CD14-positive monocyte (primary cell): ENCODE measurements around the gene WARS2. TPM values are rescaled to one million over a fixed set of nuclear protein-coding genes. Genes with fewer than 3 reads are reported as not detected.

ENCODE experiments used
- DNase-seq, 3 donors: peaks; one replicate each; pipeline ENCODE4 v3.0.0-alpha.2; 2011 to 2022
- H2AFZ ChIP-seq: 2 replicates; pipeline ENCODE4 v1.6.0; 2012; ENCODE audit warnings: mild to moderate bottlenecking, low read depth, low read length, inconsistent platforms; ENCODE audit not compliant: insufficient read depth, poor library complexity, severe bottlenecking
- H3K27ac ChIP-seq, 2 donors: 1 replicate in 1 of 2; 2 replicates in 1 of 2; pipeline ENCODE4 v1.5.1; 2012 to 2013; ENCODE audit warnings: low read length in 2 of 2, control low read depth in 1 of 2, inconsistent platforms in 1 of 2, low read depth in 1 of 2, mild to moderate bottlenecking in 1 of 2
- H3K27me3 ChIP-seq, 2 donors: one replicate each; pipeline versions ENCODE4 v1.6.0 to v1.6.1; 2011 to 2013; ENCODE audit warnings: low read length in 2 of 2; ENCODE audit not compliant: control insufficient read depth in 2 of 2, insufficient read depth in 2 of 2
- H3K36me3 ChIP-seq, 2 donors: replicated peaks in 1 of 2; 1 replicate in 1 of 2; 2 replicates in 1 of 2; pipeline versions ENCODE4 v1.5.1 to v1.6.1; 2012 to 2013; ENCODE audit warnings: low read length in 2 of 2, control low read depth in 1 of 2, inconsistent platforms in 1 of 2, mild to moderate bottlenecking in 1 of 2; ENCODE audit not compliant: insufficient read depth in 2 of 2, control insufficient read depth in 1 of 2
- H3K4me1 ChIP-seq, 2 donors: 1 replicate in 1 of 2; 2 replicates in 1 of 2; pipeline versions ENCODE4 v1.5.1 to v1.6.1; 2012 to 2013; ENCODE audit warnings: low read length in 2 of 2, control low read depth in 1 of 2, inconsistent platforms in 1 of 2, mild to moderate bottlenecking in 1 of 2, moderate library complexity in 1 of 2; ENCODE audit not compliant: insufficient read depth in 2 of 2, control insufficient read depth in 1 of 2
- H3K4me2 ChIP-seq: replicated peaks from 2 replicates; pipeline ENCODE3; 2012; ENCODE audit warnings: low read length, moderate library complexity, mild to moderate bottlenecking; ENCODE audit not compliant: poor library complexity, severe bottlenecking; ENCODE audit errors: extremely low read depth
- H3K4me3 ChIP-seq, 3 experiments: fragments of 200-600 bp in 1 of 3; sonication (generic) in 1 of 3; replicated peaks in 1 of 3; 1 replicate in 2 of 3; 2 replicates in 1 of 3; pipeline ENCODE4 v1.5.1; 2011 to 2013; ENCODE audit warnings: low read length in 3 of 3, mild to moderate bottlenecking in 3 of 3, control low read depth in 2 of 3, low read depth in 2 of 3, inconsistent platforms in 1 of 3, moderate library complexity in 1 of 3
- H3K79me2 ChIP-seq: 2 replicates; pipeline ENCODE4 v1.6.0; 2012; ENCODE audit warnings: mild to moderate bottlenecking, control low read depth, inconsistent platforms, low read length, moderate library complexity; ENCODE audit not compliant: insufficient read depth
- H3K9ac ChIP-seq: 2 replicates; pipeline ENCODE4 v1.6.0; 2017; ENCODE audit warnings: low read length, mild to moderate bottlenecking; ENCODE audit not compliant: insufficient read depth, poor library complexity, severe bottlenecking
- H3K9me3 ChIP-seq, 2 donors: replicated peaks in 1 of 2; 1 replicate in 1 of 2; 2 replicates in 1 of 2; pipeline versions ENCODE4 v1.5.1 to v1.6.1; 2012 to 2013; ENCODE audit warnings: low read length in 2 of 2, control low read depth in 1 of 2; ENCODE audit not compliant: control insufficient read depth in 1 of 2, insufficient read depth in 1 of 2
- H4K20me1 ChIP-seq: 2 replicates; pipeline ENCODE4 v1.6.0; 2012; ENCODE audit warnings: mild to moderate bottlenecking, low read length, control low read depth, moderate library complexity; ENCODE audit not compliant: insufficient read depth
- H3K27ac Mint-ChIP-seq, 7 donors: one replicate each; pipeline ENCODE4 v1.8.0; 2020; ENCODE audit warnings: mild to moderate bottlenecking in 7 of 7, mixed read lengths in 7 of 7, moderate library complexity in 6 of 7, inconsistent platforms in 2 of 7
- H3K27me3 Mint-ChIP-seq, 3 donors: one replicate each; pipeline ENCODE4 v1.8.0; 2021 to 2022; ENCODE audit warnings: low read depth in 3 of 3, mild to moderate bottlenecking in 3 of 3, mixed read lengths in 3 of 3, moderate library complexity in 3 of 3, inconsistent platforms in 1 of 3
- H3K36me3 Mint-ChIP-seq, 2 donors: one replicate each; pipeline ENCODE4 v1.8.0; 2020; ENCODE audit warnings: mixed read lengths in 2 of 2, inconsistent platforms in 1 of 2, mild to moderate bottlenecking in 1 of 2
- H3K4me1 Mint-ChIP-seq: one replicate; pipeline ENCODE4 v1.8.0; 2020; ENCODE audit warnings: mild to moderate bottlenecking, mixed read lengths
- H3K4me3 Mint-ChIP-seq, 2 donors: one replicate each; pipeline ENCODE4 v1.8.0; 2020; ENCODE audit warnings: mild to moderate bottlenecking in 2 of 2, mixed read lengths in 2 of 2, moderate library complexity in 1 of 2
- H3K9me3 Mint-ChIP-seq, 7 donors: one replicate each; pipeline ENCODE4 v1.8.0; 2020 to 2022; ENCODE audit warnings: mixed read lengths in 7 of 7, mild to moderate bottlenecking in 6 of 7, moderate library complexity in 6 of 7, inconsistent platforms in 2 of 7
- CTCF ChIP-seq: fragments of 200-600 bp; IDR thresholded peaks from one replicate; pipeline ENCODE4 v1.8.0; 2022; ENCODE audit warnings: antibody characterized with exemption, mild to moderate bottlenecking
- WGBS: methylation state at CpG from one replicate; pipeline ENCODE4 v1.1.5; 2013; ENCODE audit warnings: missing lambda C conversion rate; ENCODE audit not compliant: insufficient coverage; 5-methylcytosine and 5-hydroxymethylcytosine counted together
- intact Hi-C, 2 donors: fragments of 100-400 bp; cut with micrococcal nuclease; formaldehyde crosslinking; loops; one replicate each; pipeline versions ENCODE4 v1.15.0 to v1.15.1; 2023
- polyA plus RNA-seq, 3 donors: library from polyadenylated mRNA; depleted of rRNA in 1 of 3; unstranded in 2 of 3; stranded (reverse) in 1 of 3; fragments of 300-500 nt in 2 of 3; fragments of >200 nt in 1 of 3; fragmentation: Illumina TruSeq in 2 of 3; gene quantifications; 1 replicate in 2 of 3; 2 replicates in 1 of 3; pipeline ENCODE4 v1.2.3, GENCODE V29; 2012 to 2021

Gene WARS2
- polyA plus RNA-seq, 3 donors, result 4.6 to 5.1 (median 4.7) TPM

GRCh38 chr1:119040489-119040888 is 100.0 kb downstream of the WARS2 start:
- WGBS, result no CpG with 5 or more reads among the region's 2 CpGs
- H3K4me3 ChIP-seq, result no peak overlapping the region
- H3K4me1 Mint-ChIP-seq, result no peaks in the 10 kb centered on the region
- H3K27me3 Mint-ChIP-seq, result peaks cover 0 to 1% (median 0%) of the 10 kb centered on the region in 3 donors
- no peak overlapping the region for H3K27ac Mint-ChIP-seq
- intact Hi-C loops, result no loop called here
- H3K9me3 Mint-ChIP-seq, result no peaks in the 10 kb centered on the region
- peaks cover 0 to 9% of the 10 kb centered on the region in 2 donors for H3K36me3 ChIP-seq
- no peak for TF ChIP-seq CTCF
- H3K27me3 ChIP-seq, result no peaks in the 10 kb centered on the region
- H4K20me1 ChIP-seq, result no peaks in the 10 kb centered on the region
- no peaks in the 10 kb centered on the region for H3K9me3 ChIP-seq
- no peak overlapping the region for H2AFZ ChIP-seq
- peaks cover 25 to 31% of the 10 kb centered on the region in 2 donors for H3K36me3 Mint-ChIP-seq
- no peak overlapping the region for H3K4me3 Mint-ChIP-seq
- DNase-seq, result no peak
- H3K9ac ChIP-seq, result no peak overlapping the region
- no peaks in the 10 kb centered on the region for H3K4me1 ChIP-seq
- H3K27ac ChIP-seq, result no peak overlapping the region
- H3K4me2 ChIP-seq, result no peak overlapping the region
- no peaks in the 10 kb centered on the region for H3K79me2 ChIP-seq

GRCh38 chr1:119038363-119038762 is 102.1 kb downstream of the WARS2 start:
- no peaks in the 10 kb centered on the region for H3K4me1 ChIP-seq
- Mint-ChIP-seq H3K4me3 (no peak overlapping the region), H3K36me3 (peaks cover 13 to 27% of the 10 kb centered on the region in 2 donors), H3K9me3 (no peaks in the 10 kb centered on the region), H3K4me1 (no peaks in the 10 kb centered on the region), H3K27ac (no peak overlapping the region), H3K27me3 (peaks cover 0 to 1% (median 0%) of the 10 kb centered on the region in 3 donors)
- no peaks in the 10 kb centered on the region for H3K9me3 ChIP-seq
- H3K79me2 ChIP-seq, result no peaks in the 10 kb centered on the region
- peaks cover 0 to under 1% of the 10 kb centered on the region in 2 donors for H3K36me3 ChIP-seq
- WGBS, result 96% methylated on average over 2 of the region's 2 CpGs
- no peak overlapping the region for H3K4me2 ChIP-seq
- TF ChIP-seq CTCF, result no peak
- no peak overlapping the region for H3K9ac ChIP-seq
- no peak overlapping the region for H3K27ac ChIP-seq
- H4K20me1 ChIP-seq, result no peaks in the 10 kb centered on the region
- no peak overlapping the region for H2AFZ ChIP-seq
- H3K27me3 ChIP-seq, result no peaks in the 10 kb centered on the region
- intact Hi-C loops, result no loop called here
- H3K4me3 ChIP-seq, result no peak overlapping the region
- no peak for DNase-seq
